ENCODE measurements around the gene FCRL4.

DNA sequence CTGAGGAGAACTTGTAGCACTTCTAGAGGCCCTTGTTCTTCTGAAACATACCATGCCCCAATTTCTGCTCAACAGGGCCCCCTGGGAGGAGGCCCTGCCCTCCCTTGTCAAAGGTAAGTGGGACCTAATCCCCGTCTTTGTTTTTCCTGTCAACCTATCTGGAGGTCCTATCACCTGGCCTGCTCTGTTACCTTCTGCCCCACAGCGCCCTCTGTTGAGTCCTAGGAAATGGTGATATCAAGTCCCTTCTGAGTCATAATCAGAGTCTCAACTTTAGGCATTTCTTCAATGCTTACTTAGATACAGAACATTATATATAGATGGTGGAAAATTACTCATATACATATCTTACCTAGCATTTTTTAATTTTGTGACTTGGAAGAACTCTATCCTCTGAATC, 28.2 kb upstream of the FCRL4 start:
- TF ChIP-seq POLR2AphosphoS5 (IDR thresholded peaks at IDR 0.05; ENCODE audit: borderline replicate concordance, low read depth, low read length) (no peak), EZH2 (IDR thresholded peaks at IDR 0.05) (no peak)
